ENCODE data around the gene NFIA.

GRCh38 chr1:61426254-61426653 is 343.9 kb downstream of the NFIA start:
- TF ChIP-seq CTCF (IDR thresholded peaks at IDR 0.05) (no peak), TCF7L2 (IDR thresholded peaks at IDR 0.05; ENCODE audit: low read depth, low read length) (no peak), POLR2AphosphoS5 (IDR thresholded peaks at IDR 0.05; ENCODE audit: low read depth, low read length) (no peak)

All from Panc1 (cell line).